ENCODE results near the gene PLD2.
"Not testable (repeated sequence)": the region's sequence is repeated elsewhere in the genome, so short reads cannot be mapped to it uniquely, and the experiment has no call there.

The PLD2 gene

DNA sequence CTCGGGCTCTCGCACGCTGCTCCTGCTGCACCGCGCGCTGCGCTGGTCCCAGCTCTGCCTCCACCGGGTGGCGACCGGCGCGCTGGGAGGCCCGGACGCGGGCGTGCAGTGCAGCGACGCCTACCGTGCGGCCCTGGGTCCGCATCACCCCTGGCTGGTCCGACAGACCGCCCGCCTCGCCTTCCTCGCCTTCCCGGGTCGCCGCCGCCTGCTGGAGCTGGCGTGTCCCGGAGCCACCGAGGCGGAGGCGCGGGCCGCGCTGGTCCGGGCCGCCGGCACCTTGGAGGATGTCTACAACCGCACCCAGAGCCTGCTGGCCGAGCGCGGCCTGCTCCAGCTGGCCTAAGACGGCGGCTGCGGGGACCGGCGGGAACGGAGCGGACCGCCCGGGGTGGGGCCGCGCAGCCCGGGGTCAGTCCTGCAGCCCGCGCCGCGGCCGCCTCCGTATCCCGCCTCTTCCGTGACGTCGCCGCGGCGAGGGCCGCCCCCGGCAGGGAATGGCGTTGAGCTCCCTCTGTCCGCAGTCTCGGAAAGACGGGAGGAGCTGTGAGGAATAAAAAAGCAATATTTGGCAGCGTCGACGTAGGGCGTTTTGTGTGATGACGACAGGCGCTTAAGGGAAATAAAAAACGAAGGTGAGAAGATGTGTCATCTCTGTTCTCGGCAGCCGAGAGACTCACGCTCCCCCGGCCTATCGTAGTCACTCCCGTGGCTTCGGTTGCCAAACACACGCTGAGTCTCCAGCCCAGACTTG is 16.8 kb upstream of the PLD2 start:
- DNase-seq (ENCODE audit: low read depth): peak; percentile 58

DNA sequence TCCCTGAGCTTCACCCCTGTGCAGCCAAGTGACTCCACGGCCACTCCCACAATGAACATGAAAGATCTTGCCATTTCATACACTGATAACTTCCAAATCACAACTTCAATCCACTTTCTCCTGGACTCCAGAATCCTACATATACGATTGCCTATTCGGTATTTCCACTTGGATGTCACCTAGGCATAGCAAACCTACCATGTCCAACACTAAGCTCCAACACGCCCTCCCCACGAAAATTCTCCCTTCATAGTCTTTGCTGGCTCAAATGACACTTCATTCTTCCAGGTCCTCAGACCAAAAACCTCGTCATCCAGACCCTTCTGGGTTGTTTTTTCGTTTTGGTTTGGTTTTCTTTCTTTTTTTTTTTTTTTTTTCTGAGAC is 16.3 kb upstream of the PLD2 start:
- DNase-seq (ENCODE audit: low read depth): no peak

- no peak for DNase-seq (ENCODE audit: low read depth)
These were observed 11.8 kb upstream of the PLD2 start for GRCh38 chr17:4795168-4795567.

DNA sequence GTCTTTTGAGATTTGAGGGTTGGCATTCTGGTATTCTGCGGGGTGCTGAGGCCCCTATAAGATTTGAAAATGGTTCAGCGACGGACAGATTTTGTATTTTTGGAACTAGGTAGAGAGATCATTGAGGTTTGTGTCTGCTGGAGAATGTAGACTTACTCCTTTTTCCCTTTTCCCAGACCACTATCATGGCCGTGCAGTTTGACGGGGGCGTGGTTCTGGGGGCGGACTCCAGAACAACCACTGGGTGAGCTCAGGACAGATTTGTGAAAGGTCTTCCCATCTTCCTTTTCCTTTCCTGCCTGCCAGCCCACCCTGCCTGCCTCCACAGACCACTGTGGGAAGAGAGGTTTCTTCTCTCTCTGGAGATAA is 10.4 kb upstream of the PLD2 start:
- no peak for DNase-seq (ENCODE audit: low read depth)

DNA sequence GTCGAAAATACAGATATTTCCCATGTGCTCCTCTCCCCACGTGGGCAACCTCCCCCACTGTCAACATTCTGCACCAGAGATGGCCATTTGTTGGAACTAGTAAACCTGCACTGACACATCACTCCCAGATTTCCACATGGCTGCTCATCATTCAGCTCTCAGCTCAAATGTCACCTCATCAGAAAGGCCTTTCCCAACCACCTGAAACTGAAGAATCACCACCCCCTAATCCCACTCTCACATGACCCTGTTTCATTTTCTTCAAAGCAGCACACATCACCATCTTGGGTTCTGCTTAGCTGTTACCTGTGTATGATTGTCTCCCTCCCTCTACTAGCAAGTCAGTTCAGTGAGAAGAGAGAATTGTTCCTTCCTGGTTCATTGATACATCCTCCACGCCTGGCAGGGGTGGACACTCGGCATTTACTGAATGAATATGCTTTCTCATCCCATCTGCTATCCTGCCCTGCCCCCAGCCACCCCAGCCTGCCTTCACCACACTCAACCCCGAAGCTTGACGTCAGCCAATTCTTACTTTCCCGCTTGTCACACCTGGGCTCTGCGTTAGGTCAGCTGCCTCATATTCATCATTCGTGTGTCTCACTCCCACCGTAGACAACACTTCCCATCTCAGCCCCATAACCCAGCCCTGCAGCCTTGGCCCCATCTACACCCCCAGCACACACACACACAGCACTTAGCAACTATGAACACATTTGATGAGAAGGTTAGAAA is 6.3 kb upstream of the PLD2 start:
- DNase-seq (ENCODE audit: low read depth): no peak

DNA sequence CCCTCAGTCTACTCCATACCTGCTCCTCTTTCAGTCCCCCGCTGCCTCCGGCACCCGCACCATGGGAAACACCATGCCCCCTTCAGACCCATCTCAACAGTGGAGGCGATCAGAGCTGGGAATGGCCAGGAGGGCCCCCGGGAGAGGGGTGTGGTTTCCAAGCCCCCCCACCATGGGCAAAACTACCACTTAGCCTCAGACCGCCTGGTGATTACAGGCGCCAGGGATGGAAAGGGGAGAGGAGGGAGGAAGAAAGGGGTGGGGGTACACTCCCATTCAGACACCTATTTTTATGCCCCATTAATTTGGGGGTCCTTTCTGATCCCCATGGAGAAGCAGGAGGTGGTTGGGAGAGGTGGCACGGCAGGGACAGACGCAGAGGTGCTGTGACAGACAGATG is 4.7 kb upstream of the PLD2 start, which contains the start of gene C17orf114:
Gene C17orf114, minus strand, starts transcription at position 101 of the 400 bp plus-strand sequence.
- no peak for DNase-seq (ENCODE audit: low read depth)

DNA sequence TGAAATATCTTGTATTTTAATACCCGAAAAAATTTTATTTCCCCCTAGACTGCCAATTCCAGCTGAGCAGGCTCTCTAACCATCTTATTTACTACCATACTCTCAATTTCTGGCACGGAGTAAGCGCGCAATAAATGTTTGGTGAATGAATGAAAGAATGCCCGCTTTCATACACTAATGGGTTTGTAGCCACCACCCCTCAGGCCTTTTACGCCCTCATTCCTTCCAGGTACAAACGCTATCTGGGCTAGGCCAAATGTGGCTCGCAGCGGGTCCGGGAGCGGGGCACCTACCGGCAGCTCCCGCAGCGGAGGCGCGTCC is 536 bp upstream of the PLD2 start:
- no peak for DNase-seq (ENCODE audit: low read depth)

DNA sequence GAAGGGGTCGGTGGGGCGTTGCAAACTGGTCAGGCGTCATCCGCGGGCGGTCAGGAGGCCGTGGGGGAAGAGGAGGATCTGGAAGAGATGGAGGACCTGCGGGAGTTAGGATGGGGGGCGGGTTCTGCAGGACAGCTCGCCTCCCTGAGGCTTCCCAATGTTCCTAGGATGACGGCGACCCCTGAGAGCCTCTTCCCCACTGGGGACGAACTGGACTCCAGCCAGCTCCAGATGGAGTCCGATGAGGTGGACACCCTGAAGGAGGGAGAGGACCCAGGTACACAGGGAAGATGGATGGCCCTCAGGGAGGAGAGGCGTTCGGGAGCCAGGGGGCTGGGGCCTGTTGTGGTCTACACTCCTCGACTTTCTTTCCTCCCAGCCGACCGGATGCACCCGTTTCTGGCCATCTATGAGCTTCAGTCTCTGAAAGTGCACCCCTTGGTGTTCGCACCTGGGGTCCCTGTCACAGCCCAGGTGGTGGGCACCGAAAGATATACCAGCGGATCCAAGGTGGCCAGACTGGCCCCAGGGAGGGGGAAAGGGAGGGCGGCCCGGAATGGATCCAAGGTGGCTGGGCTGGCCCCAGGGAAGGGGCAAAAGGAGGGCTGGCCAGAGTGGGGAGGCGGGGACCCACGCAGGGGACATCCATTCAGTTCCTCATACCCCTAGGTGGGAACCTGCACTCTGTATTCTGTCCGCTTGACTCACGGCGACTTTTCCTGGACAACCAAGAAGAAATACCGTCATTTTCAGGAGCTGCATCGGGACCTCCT is 839 bp downstream of the PLD2 start:
- DNase-seq (ENCODE audit: low read depth): no peak

DNA sequence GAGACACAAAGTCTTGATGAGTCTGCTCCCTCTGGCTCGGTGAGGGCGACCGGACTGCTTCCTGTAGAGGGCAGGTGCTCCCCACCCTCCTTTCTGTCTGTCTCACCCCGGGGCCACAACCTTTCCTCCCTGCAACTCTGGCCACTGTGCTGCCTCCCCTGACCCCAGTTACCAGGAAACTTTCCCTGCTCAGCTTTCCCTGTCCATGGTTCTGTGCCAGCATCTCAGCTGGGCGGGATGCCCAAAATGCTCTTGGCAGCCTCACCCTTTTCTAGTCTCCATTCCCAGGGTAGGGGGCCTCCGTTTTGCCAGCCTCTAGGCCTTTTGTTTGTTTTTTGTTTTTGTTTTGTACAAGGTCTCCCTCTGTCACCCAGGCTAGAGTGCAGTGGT is 1.4 kb downstream of the PLD2 start:
- no peak for DNase-seq (ENCODE audit: low read depth)

DNA sequence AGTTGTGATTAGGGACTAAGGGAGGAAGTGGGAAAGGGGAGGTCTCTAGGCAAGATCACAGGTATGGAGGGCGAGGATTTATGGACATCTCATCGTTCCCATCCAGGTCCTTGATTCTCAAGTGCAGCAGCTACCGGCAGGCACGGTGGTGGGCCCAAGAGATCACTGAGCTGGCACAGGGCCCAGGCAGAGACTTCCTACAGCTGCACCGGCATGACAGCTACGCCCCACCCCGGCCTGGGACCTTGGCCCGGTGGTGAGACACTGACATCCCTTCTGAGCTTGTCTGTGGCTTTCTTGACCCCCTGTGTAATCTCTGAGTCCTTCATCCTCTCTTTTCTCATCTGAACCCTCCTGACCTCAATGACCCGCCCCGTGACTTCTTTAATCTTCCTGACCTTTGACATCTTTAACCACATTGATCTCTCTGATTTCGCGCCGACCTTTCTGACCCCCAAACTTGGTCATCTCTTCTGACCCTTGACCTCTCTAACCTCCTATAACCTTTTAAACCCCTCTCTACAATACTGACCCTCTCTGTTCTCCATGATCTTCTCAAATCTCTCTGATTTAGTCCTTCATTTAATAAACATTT is 3.8 kb downstream of the PLD2 start:
- no peak for DNase-seq (ENCODE audit: low read depth)

- no peak for DNase-seq (ENCODE audit: low read depth)
These were observed 4.5 kb downstream of the PLD2 start for GRCh38 chr17:4811471-4811870.

DNA sequence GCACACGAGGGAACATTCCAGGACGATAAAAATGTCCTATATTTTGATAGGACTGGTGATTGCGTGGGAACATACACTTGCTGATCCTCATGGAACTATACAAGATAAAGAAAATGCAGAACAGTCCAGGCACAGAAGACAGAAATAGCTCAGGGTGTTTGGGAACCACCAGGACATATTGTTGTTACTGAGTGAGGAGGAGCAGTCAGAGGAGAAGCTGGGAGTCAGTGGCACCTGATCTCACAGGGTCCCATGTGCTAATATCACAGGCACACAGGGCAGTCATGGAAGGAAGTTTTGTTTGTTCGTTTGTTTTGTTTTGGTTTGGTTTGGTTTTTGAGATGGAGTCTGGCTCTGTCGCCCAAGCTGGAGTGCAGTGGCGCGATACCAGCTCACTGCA is 5.7 kb downstream of the PLD2 start:
- no peak for DNase-seq (ENCODE audit: low read depth)

- DNase-seq (ENCODE audit: low read depth): no peak
These were observed 8.2 kb downstream of the PLD2 start for GRCh38 chr17:4815043-4815675.

- no peak for DNase-seq (ENCODE audit: low read depth)
These were observed 9.9 kb downstream of the PLD2 start for GRCh38 chr17:4816826-4817225.

DNA sequence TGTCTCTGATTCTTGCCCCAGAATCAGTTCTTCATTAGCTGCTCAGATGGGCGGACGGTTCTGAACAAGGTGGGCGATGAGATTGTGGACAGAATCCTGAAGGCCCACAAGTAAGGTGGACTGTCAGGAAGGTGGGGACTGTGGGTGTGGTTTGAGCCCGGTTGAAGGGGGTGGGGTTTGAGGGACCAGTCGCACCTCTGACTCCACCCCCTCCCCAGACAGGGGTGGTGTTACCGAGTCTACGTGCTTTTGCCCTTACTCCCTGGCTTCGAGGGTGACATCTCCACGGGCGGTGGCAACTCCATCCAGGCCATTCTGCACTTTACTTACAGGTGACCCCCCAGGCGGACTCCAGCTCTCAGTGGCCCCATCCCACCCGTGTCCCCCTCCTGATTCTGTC is 11.3 kb downstream of the PLD2 start:
- DNase-seq (ENCODE audit: low read depth): no peak

DNA sequence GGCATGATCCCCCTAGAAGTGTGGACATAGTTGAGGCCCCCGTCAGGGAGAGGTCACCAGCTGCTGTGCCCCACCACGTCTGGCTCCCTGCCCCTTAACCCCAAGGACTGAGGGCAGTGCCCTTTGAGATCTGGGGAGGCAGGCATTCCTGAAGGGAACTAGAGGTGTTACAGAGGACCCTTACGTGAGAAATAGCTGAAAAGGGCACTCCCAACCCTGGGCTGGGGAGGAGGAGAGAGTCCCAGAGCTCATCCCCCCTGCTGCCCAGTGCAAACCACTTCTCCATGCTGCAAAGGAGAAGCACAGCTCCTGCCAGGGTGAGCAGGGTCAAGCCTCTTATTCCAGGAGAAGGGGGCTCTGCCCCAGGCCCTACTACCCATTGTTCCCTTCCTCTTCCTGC is 15.9 kb downstream of the PLD2 start:
- DNase-seq (ENCODE audit: low read depth): no peak

DNA sequence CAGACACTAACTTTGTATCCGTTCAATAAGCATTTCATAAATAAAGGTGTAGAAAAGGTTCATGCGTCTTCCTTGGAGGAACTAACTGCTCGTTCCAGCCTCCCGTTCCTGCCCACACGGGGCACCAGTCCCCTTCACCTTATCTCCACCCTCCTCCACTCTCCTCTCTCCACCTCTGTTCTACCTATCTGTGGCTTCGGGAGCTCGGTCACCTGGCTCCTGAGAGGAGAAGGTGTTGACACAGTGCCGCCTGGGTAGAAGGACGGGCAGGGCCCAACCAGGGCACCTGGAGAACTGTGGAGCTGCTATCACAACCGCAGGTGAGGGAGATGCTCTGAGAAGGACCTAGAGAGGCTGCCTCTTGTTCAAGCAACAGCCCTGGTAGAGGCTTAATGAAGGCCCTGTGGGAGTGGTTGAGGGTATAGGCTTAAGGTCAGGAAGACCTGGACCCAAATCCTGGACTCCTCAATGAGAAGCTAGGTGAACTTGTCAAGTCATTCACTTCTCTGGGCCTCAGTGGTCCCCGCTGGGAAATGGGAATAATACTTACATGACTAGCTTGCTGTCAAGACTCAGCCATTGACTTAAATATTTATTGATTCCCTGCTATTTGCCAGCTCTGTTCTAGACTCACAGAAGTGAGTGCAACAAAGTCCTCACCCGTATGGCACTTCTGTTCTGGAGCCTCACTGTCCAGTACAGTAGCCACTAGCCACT is 16.6 kb downstream of the PLD2 start:
- no peak for DNase-seq (ENCODE audit: low read depth)

GRCh38 chr17:4827399-4827798 is 20.4 kb downstream of the PLD2 start:
- no peak for DNase-seq (ENCODE audit: low read depth)

DNA sequence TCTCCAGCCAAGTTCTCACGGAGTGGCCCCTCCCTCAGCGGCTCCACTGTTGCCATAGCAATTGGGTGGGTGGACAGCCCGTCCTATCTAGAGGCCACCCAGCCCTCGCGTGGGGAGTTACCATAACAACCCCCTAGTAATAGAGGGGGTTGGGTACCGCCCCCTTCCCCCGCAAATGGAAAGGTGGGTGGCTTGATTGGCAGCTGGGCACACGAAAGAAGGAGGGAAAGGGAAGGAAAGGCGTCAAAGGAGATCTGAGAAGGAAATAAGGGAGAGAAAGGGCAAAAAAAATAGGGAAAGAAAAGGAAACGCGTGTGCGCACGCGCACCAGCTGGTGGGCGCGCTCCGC is 25.9 kb downstream of the PLD2 start:
- not testable (repeated sequence) for DNase-seq (ENCODE audit: low read depth)

DNA sequence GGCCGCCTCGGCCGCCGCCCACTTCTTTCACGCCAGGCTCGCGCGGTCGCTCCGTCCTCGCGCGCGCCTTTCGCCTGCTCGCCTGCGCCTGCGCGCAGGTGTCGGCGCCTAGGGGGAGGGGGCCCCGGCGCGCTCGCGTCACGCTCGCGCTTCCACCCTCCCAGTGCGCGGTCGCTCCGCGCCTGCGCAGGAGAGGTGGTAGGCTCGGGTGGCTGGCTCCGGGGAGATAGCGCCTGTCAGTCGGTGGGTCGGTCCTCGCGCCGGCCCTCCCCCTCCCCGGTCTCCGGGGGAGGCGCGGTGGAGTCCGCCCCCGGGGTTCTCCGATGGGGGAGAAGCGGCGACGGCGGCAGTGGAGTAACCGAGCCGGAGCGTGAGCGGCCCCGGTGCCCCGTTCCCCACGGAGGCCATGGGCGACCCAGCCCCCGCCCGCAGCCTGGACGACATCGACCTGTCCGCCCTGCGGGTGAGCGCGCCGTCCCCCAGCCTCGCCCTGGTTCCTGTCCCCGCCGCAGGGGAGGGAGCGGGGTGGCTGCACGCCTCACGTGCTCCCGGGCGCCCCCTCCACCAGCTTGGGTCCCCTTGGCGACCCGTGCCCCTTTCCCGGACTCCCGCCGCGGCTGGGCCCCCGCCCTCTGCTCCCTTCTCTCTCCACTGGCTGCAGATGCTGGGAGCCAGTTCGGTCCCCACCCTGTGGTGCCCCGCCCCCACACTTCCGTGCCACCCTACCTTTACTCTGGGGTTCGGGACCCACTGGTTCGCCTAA is 26.4 kb downstream of the PLD2 start, which contains the start of gene MINK1:
Gene MINK1, plus strand, starts transcription at position 163 of the 763 bp plus-strand sequence. Its CDS starts 244 bp downstream, at position 407.
- DNase-seq (ENCODE audit: low read depth): peak; percentile 72

All from stimulated activated CD8-positive, alpha-beta memory T cell treated with anti-CD3 and anti-CD28 coated beads, Interleukin-15, amount 100 ng/mL, for 24 hours (primary cell).